HG03469 (cell line): ENCODE data around the gene TLNRD1.

Experiments
- ATAC-seq: cut with Tn5 transposase; IDR thresholded peaks from one replicate; pipeline ENCODE4 v1.9.1; 2021; ENCODE audit warnings: mild to moderate bottlenecking, moderate library complexity, moderate number of reproducible peaks; ENCODE audit not compliant: unreplicated experiment

The TLNRD1 gene

GRCh38 chr15:81001152-81002008 lies 657 bp downstream of the TLNRD1 start:
- ATAC-seq: peak; percentile 13

- no peak for ATAC-seq
Measured at GRCh38 chr15:81002009-81002330, 1.2 kb downstream of the TLNRD1 start.

- no peak for ATAC-seq
Measured at GRCh38 chr15:81002331-81003096, 1.8 kb downstream of the TLNRD1 start.

- no peak for ATAC-seq
Measured at GRCh38 chr15:81003097-81003350, 2.3 kb downstream of the TLNRD1 start.

GRCh38 chr15:81006124-81006523 lies 5.4 kb downstream of the TLNRD1 start:
- ATAC-seq: no peak

- no peak for ATAC-seq
Measured at GRCh38 chr15:81007428-81008064, 6.8 kb downstream of the TLNRD1 start.

GRCh38 chr15:81008312-81008711 lies 7.6 kb downstream of the TLNRD1 start:
- no peak for ATAC-seq

GRCh38 chr15:81010086-81010485 lies 9.4 kb downstream of the TLNRD1 start:
- no peak for ATAC-seq

- ATAC-seq: no peak
Measured at GRCh38 chr15:81011593-81011992, 10.9 kb downstream of the TLNRD1 start.

GRCh38 chr15:81012588-81012987 lies 11.9 kb downstream of the TLNRD1 start:
- no peak for ATAC-seq

GRCh38 chr15:81013396-81013929 lies 12.7 kb downstream of the TLNRD1 start:
- no peak for ATAC-seq

- no peak for ATAC-seq
Measured at GRCh38 chr15:81014446-81015093, 13.8 kb downstream of the TLNRD1 start.

GRCh38 chr15:81015621-81016488 lies 15.1 kb downstream of the TLNRD1 start:
- no peak for ATAC-seq

GRCh38 chr15:81016489-81017068 lies 15.9 kb downstream of the TLNRD1 start:
- no peak for ATAC-seq

GRCh38 chr15:81018197-81018596 lies 17.5 kb downstream of the TLNRD1 start:
- ATAC-seq: no peak

GRCh38 chr15:81021321-81021720 lies 20.6 kb downstream of the TLNRD1 start:
- ATAC-seq: no peak

- ATAC-seq: peak; percentile 84
Measured at GRCh38 chr15:81023483-81024264, 23.0 kb downstream of the TLNRD1 start.

- no peak for ATAC-seq
Measured at GRCh38 chr15:81024265-81024872, 23.6 kb downstream of the TLNRD1 start.

- ATAC-seq: no peak
Measured at GRCh38 chr15:81024936-81025335, 24.2 kb downstream of the TLNRD1 start.
